Thyroid gland (tissue), 4 donors: ENCODE results near the gene LRRC47.

Experiments used
- POLR2A ChIP-seq, 2 donors: fragments of 450-650 bp; IDR thresholded peaks; one replicate each; pipeline ENCODE4 v1.6.1; 2017; ENCODE audit warnings: antibody characterized with exemption in 2 of 2, mild to moderate bottlenecking in 2 of 2, moderate library complexity in 1 of 2
- TF ChIP-seq, protein P1 (sequence below), 6 experiments: fragments of 200-600 bp in 3 of 6; fragments of 450-650 bp in 3 of 6; sonication (generic) in 3 of 6; IDR thresholded peaks; one replicate each; pipeline ENCODE4 v1.5.1; 2016 to 2019; ENCODE audit warnings: antibody characterized with exemption in 6 of 6, mild to moderate bottlenecking in 2 of 6, inconsistent platforms in 1 of 6, moderate library complexity in 1 of 6

DNA sequence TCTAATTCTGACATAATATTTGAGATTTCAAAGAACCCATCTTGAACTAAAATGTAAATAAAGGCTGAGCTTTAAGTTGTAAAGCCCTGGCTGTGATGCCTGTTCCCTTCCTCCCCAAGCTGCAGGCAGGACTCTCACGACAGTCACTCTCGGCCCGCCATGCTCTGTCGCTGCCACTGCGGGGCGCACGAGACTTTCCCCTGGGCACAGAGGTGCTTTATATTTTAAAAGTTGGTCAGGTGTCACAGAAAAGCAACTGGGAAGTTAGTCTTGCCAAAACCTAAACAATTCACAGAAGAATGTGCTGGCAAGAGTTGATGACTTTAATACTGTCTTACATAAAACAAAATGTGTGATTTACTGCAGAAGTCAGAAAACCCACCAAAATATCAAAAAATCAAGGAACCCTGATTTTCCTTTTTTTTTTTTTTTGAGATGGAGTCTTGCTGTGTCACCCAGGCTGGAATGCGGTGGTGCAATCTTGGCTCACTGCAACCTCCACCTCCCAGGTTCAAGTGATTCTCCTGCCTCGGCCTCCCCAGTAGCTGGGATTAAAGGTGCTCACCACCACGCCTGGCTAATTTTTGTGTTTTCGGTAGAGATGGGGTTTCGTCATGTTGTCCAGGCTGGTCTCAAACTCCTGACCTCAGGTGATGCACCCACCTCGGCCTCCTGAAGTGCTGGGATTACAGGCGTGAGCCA, 10.7 kb downstream of the LRRC47 start:
- TF ChIP-seq, protein P1, sequence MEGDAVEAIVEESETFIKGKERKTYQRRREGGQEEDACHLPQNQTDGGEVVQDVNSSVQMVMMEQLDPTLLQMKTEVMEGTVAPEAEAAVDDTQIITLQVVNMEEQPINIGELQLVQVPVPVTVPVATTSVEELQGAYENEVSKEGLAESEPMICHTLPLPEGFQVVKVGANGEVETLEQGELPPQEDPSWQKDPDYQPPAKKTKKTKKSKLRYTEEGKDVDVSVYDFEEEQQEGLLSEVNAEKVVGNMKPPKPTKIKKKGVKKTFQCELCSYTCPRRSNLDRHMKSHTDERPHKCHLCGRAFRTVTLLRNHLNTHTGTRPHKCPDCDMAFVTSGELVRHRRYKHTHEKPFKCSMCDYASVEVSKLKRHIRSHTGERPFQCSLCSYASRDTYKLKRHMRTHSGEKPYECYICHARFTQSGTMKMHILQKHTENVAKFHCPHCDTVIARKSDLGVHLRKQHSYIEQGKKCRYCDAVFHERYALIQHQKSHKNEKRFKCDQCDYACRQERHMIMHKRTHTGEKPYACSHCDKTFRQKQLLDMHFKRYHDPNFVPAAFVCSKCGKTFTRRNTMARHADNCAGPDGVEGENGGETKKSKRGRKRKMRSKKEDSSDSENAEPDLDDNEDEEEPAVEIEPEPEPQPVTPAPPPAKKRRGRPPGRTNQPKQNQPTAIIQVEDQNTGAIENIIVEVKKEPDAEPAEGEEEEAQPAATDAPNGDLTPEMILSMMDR (IDR thresholded peaks at IDR 0.05): peak in 1 of 6 experiments; percentile 5
- no peak for TF ChIP-seq POLR2A (IDR thresholded peaks at IDR 0.05)
